K562 (cell line): Measurements from ENCODE around the gene BAG5. TPM values are rescaled to one million over a fixed set of nuclear protein-coding genes. Genes with fewer than 3 reads are reported as not detected.

ENCODE experiments used
- ATAC-seq: fragments of 200-7000 bp; cut with Tn5 transposase; 3 replicates; pipeline ENCODE4 v1.9.1; 2020; ENCODE audit warnings: moderate library complexity
- BruUV-seq: library from RNA; stranded (reverse); fragments of 400-500 nt; replicated peaks from 2 replicates; lab custom pipeline; 2021; lab: Mats Ljungman, UMichigan
- CTCF ChIA-PET: fragments of 300-600 bp; formaldehyde crosslinking; extraction: SDS; loops from one replicate; lab custom pipeline; 2021; ENCODE audit warnings: low intra/inter-chr PET ratio; lab: Yijun Ruan, JAX
- POLR2A ChIA-PET: fragments of 300-600, 350-650 bp; sonication (Branson Sonifier 250); formaldehyde crosslinking; extraction: SDS; loops from one replicate; lab custom pipeline; 2021; ENCODE audit warnings: antibody characterized with exemption, inconsistent platforms; lab: Yijun Ruan, JAX
- DNase-seq, 4 experiments: peaks; one replicate each; pipeline versions ENCODE4 v3.0.0 to v3.0.0-alpha.2; 2011 to 2018; ENCODE audit warnings: low spot score in 3 of 4, mixed read lengths in 3 of 4; ENCODE audit errors: extremely low read depth in 1 of 4
- FAIRE-seq: peaks from 2 replicates; lab custom pipeline; 2011; peaks lifted over from hg19 to GRCh38; lab: Jason Lieb, UNC
- H2AFZ ChIP-seq: 2 replicates; pipeline ENCODE4 v1.6.0; 2011; ENCODE audit warnings: low read depth, low read length, control low read depth, inconsistent platforms
- H3K27ac ChIP-seq: fragments of 200-600 bp; 3 replicates; pipeline ENCODE4 v1.8.0; 2011; ENCODE audit warnings: low read depth, mild to moderate bottlenecking, control low read depth, inconsistent platforms, low read length, moderate library complexity, mixed read lengths; ENCODE audit errors: extremely low read depth
- H3K27me3 ChIP-seq, 2 experiments: fragments of 300-600 bp in 1 of 2; 2 replicates in 1 of 2; 3 replicates in 1 of 2; pipeline versions ENCODE4 v1.6.0 to v1.8.0; 2011; ENCODE audit warnings: inconsistent platforms in 2 of 2, low read length in 2 of 2, mild to moderate bottlenecking in 1 of 2, mixed read lengths in 1 of 2, moderate library complexity in 1 of 2; ENCODE audit not compliant: control insufficient read depth in 2 of 2, insufficient read depth in 2 of 2
- H3K36me3 ChIP-seq: fragments of 300-600 bp; 3 replicates; pipeline ENCODE4 v1.8.0; 2011; ENCODE audit warnings: mild to moderate bottlenecking, low read length, inconsistent platforms; ENCODE audit not compliant: control insufficient read depth, insufficient read depth
- H3K4me1 ChIP-seq, 2 experiments: fragments of 200-600 bp in 1 of 2; replicated peaks in 1 of 2; 2 replicates in 1 of 2; 3 replicates in 1 of 2; pipeline versions ENCODE4 v1.5.1 to v1.8.0; 2011; ENCODE audit warnings: inconsistent platforms in 2 of 2, low read length in 2 of 2, mild to moderate bottlenecking in 1 of 2, mixed read lengths in 1 of 2, moderate library complexity in 1 of 2; ENCODE audit not compliant: control insufficient read depth in 2 of 2, insufficient read depth in 2 of 2
- H3K4me2 ChIP-seq: 2 replicates; pipeline ENCODE4 v1.6.1; 2011; ENCODE audit warnings: low read length, control low read depth, inconsistent platforms, mixed read lengths; ENCODE audit not compliant: insufficient read depth
- H3K4me3 ChIP-seq: fragments of 200-600 bp; sonication (generic), shearing (Covaris generic); 2 replicates; pipeline ENCODE4 v1.5.1; 2016; ENCODE audit warnings: control low read depth, inconsistent platforms
- H3K79me2 ChIP-seq: fragments of 200-600 bp; 3 replicates; pipeline ENCODE4 v1.8.0; 2011; ENCODE audit warnings: low read length, inconsistent platforms; ENCODE audit not compliant: control insufficient read depth, insufficient read depth
- H3K9ac ChIP-seq, 2 experiments: 2 replicates each; pipeline versions ENCODE4 v1.6.0 to v1.6.1; 2011; ENCODE audit warnings: low read depth in 2 of 2, low read length in 2 of 2, control low read depth in 1 of 2, inconsistent platforms in 1 of 2, mild to moderate bottlenecking in 1 of 2, mixed read lengths in 1 of 2; ENCODE audit not compliant: insufficient read depth in 1 of 2
- H3K9me1 ChIP-seq: one replicate; pipeline ENCODE4 v1.6.0; 2011; ENCODE audit warnings: inconsistent platforms, mild to moderate bottlenecking, low read length, moderate library complexity; ENCODE audit not compliant: control insufficient read depth, insufficient read depth
- H3K9me3 ChIP-seq: replicated peaks from 2 replicates; pipeline ENCODE4 v1.5.1; 2011; ENCODE audit warnings: low read depth, low read length, inconsistent platforms; ENCODE audit not compliant: control insufficient read depth, insufficient read depth
- H4K20me1 ChIP-seq: replicated peaks from 2 replicates; pipeline ENCODE4 v1.6.1; 2011; ENCODE audit warnings: low read length, inconsistent platforms, mixed read lengths; ENCODE audit not compliant: control insufficient read depth, insufficient read depth
- GATAD2B ChIP-seq: fragments of 450-650 bp; IDR thresholded peaks from 2 replicates; pipeline ENCODE4 v1.6.1; 2017; ENCODE audit warnings: mild to moderate bottlenecking, borderline replicate concordance
- YBX1 ChIP-seq: fragments of 450-650 bp; IDR thresholded peaks from 2 replicates; pipeline ENCODE4 v1.7.1; 2016; ENCODE audit warnings: mild to moderate bottlenecking
- ZSCAN29 ChIP-seq: fragments of 450-650 bp; IDR thresholded peaks from 2 replicates; pipeline ENCODE4 v1.6.1; 2017
- WGBS: fragments of 100-300 bp; shearing (Covaris generic); methylation state at CpG from one replicate; pipeline ENCODE4 v1.1.6; 2016; ENCODE audit warnings: low coverage, mixed read lengths; ENCODE audit not compliant: insufficient coverage; ENCODE audit errors: missing lambda C conversion rate; 5-methylcytosine and 5-hydroxymethylcytosine counted together
- in situ Hi-C: fragments of 300-500 bp; cut with MboI; formaldehyde crosslinking; loops from 4 replicates; pipeline ENCODE4 v1.15.0; 2018; ENCODE audit warnings: inconsistent platforms, mixed read lengths
- intact Hi-C: fragments of 100-400 bp; cut with micrococcal nuclease; formaldehyde crosslinking; loops from 2 replicates; pipeline ENCODE4 v1.14.2; 2022
- polyA plus RNA-seq, 8 experiments: library from polyadenylated mRNA; depleted of rRNA in 4 of 8; stranded (reverse) in 5 of 8; unstranded in 3 of 8; fragments of >200 nt; fragmentation: Nextera tagmentation in 2 of 8; fragmentation: Illumina TruSeq in 1 of 8; extraction: Ambion mirVana in 2 of 8; extraction: Trizol in 1 of 8; gene quantifications; 2 replicates each; pipeline versions ENCODE4 v1.2.1 to v1.2.3, GENCODE V29; 2011 to 2014; ENCODE audit warnings: inconsistent platforms in 1 of 8, missing spikeins in 1 of 8
- total RNA-seq, 7 experiments: library from RNA; depleted of rRNA in 6 of 7; stranded (reverse); fragments of >200 nt in 6 of 7; fragmentation: Illumina TruSeq in 2 of 7; extraction: Trizol in 2 of 7; gene quantifications; 2 replicates each; pipeline versions ENCODE4 v1.2.1 to v1.2.3, GENCODE V29; 2011 to 2021; ENCODE audit warnings: low replicate concordance in 1 of 7
- TF ChIP-seq, protein P1 (sequence below): sonication (generic); formaldehyde crosslinking; IDR thresholded peaks from 2 replicates; pipeline ENCODE4 v1.8.0; 2022; ENCODE audit warnings: missing genetic modification reagents, mild to moderate bottlenecking, borderline replicate concordance

The BAG5 gene
- total and polyA plus RNA-seq, 9 of the 15 experiments (the other 6 are each of a cell fraction or from before 2014, with no cell fraction given), result 7.9 to 21.4 (median 13.2) TPM

DNA sequence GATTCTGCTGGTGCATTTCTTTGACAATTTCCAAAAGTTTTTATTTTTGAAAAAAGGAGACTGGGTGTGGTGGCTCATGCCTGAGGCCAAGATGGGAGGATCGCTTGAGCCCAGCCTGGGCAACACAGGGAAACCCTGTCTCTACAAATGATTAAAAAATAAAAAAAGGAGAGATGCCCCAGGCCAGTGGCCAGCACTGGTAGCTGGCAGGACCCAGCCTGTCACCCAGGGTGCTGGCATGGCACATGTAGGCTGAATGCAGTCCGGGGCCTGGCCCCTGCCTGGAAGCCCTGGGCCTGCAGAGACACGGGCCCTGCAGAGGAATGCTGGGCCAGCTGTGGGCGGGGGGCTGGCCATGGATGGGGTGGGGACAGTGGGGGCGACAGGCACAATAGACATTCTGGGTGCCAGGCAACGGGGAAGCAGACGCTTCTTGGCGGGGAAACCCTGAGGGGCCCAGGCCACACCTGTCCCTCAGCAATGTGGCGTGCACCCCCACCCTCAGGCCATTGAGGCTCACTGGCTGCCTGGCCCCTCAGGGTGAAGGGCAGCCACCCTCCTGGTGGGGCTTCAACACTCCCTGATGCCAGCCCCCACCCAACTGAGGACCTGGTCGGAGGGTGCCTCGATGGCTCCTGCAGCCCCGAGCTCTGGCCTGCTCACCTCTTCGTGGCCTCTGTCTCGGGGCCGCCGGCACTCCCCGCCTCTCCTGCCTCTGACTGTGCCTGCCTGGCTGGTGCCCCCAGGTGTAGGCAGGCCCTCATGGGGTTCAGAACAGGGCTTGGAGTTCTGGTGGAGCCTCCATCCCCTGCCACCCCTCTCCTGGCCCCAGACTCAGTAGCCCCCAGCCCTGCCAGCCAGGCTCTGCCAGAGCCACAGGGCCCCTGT, 21.4 kb downstream of the BAG5 start:
- ChIA-PET CTCF (no interaction called here), POLR2A (interaction anchor here (0.6 to 1.0 kb wide), 4 partner anchors 13 to 80 kb away, joined by 3 to 5 read pairs (median 4); no protein-coding TSS in a partner anchor)
- FAIRE-seq (no peak), ATAC-seq (no peak), DNase-seq (no peak)
- no peaks in the 10 kb centered on the region for H3K9me3 ChIP-seq
- H3K79me2 ChIP-seq, result no peaks in the 10 kb centered on the region
- WGBS, result 50% methylated on average over 5 of the region's 17 CpGs
- H3K9me1 ChIP-seq, result no peaks in the 10 kb centered on the region
- no peak overlapping the region for H3K27ac ChIP-seq
- BruUV-seq, result no TSS peak
- H3K4me3 ChIP-seq, result no peak overlapping the region
- H3K4me1 ChIP-seq, result peaks cover 0 to 93% of the 10 kb centered on the region in 2 experiments; a peak in 2 of 5 replicates
- no peak for TF ChIP-seq GATAD2B
- TF ChIP-seq ZSCAN29, result no peak
- no peak for TF ChIP-seq YBX1
- TF ChIP-seq, protein P1, sequence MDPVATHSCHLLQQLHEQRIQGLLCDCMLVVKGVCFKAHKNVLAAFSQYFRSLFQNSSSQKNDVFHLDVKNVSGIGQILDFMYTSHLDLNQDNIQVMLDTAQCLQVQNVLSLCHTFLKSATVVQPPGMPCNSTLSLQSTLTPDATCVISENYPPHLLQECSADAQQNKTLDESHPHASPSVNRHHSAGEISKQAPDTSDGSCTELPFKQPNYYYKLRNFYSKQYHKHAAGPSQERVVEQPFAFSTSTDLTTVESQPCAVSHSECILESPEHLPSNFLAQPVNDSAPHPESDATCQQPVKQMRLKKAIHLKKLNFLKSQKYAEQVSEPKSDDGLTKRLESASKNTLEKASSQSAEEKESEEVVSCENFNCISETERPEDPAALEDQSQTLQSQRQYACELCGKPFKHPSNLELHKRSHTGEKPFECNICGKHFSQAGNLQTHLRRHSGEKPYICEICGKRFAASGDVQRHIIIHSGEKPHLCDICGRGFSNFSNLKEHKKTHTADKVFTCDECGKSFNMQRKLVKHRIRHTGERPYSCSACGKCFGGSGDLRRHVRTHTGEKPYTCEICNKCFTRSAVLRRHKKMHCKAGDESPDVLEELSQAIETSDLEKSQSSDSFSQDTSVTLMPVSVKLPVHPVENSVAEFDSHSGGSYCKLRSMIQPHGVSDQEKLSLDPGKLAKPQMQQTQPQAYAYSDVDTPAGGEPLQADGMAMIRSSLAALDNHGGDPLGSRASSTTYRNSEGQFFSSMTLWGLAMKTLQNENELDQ (CRISPR knock-in tag), result no peak
- no peak overlapping the region for H3K4me2 ChIP-seq
- no peak overlapping the region for H2AFZ ChIP-seq
- 0 out of 4 replicates have a peak overlapping the region, but pooled peaks of 1 of the 2 experiments have one; percentile 58 for H3K9ac ChIP-seq
- H3K36me3 ChIP-seq, result peaks cover under 1% of the 10 kb centered on the region; the same call in 1 of the 3 replicates
- in situ Hi-C loops, result no loop called here
- intact Hi-C loops, result loop anchor here (10.0 kb wide), 1 partner anchor 466 kb away; no protein-coding TSS in a partner anchor
- H4K20me1 ChIP-seq, result no peaks in the 10 kb centered on the region
- no peaks in the 10 kb centered on the region for H3K27me3 ChIP-seq
